ENCODE results near the gene ZNF33A. TPM values are rescaled to one million over a fixed set of nuclear protein-coding genes. Genes with fewer than 3 reads are reported as not detected.

ZNF33A gene

DNA sequence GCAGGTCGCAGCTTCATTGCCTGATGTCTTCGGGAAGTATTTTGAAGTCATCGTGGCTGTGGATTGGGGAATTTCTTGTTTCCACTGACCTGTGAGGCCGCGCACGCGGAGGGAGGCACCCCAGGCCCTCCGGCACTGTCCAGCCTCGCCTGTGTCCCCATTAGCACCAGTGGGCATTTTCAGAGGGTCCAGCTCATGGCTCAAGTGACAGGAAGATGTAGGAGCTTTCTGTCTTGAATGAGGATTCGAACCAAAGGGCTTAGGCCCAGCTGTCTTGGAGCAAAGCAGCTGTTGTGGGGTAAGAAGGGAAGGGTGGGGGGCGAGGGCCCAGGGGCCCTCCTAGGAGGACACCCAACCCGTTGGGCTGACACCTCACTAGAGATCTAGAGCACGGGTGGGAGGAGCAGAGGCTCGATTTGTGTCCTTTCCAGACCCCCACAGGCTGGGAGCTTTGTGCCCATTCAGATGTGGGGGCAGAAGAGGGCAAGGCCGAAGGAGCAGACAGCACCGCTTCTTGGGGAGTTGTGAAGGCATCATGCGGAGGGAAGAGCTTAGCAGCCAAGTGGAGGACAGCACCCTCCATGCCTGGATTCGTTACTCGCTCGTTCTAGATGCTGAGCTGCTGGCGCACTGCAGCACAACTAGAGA lies 84.6 kb downstream of the ZNF33A start:
- DNase-seq: no peak
- peak overlapping the region; percentile 88 for H3K56ac ChIP-seq (ENCODE audit: low read length)
- H2AK5ac ChIP-seq (ENCODE audit: low read length): no peak overlapping the region
- no peak overlapping the region for H2BK15ac ChIP-seq (replicated peaks; ENCODE audit: low read depth)
- H3K79me1 ChIP-seq (ENCODE audit: low read length): no peaks in the 10 kb centered on the region
- WGBS (ENCODE audit: extremely low coverage, insufficient coverage, low lambda C conversion rate): no CpG with 5 or more reads among the region's 21 CpGs
- H3K9ac ChIP-seq (ENCODE audit: low read length): peak overlapping the region; percentile 68
- H2BK5ac ChIP-seq (ENCODE audit: low read length): no peak overlapping the region
- H3K36me3 ChIP-seq (ENCODE audit: control insufficient read depth, insufficient read depth, low read length): no peaks in the 10 kb centered on the region
- H3K27me3 ChIP-seq (ENCODE audit: insufficient read depth, low read length, poor library complexity): no peaks in the 10 kb centered on the region
- no peak overlapping the region for H3K4me3 ChIP-seq (ENCODE audit: low read length)
- no peak overlapping the region for H3K4ac ChIP-seq (ENCODE audit: low read depth, low read length)
- H4K8ac ChIP-seq (ENCODE audit: low read depth, low read length): no peak overlapping the region
- no peak overlapping the region for H3K27ac ChIP-seq (ENCODE audit: low read depth, low read length)
- H3K18ac ChIP-seq (ENCODE audit: low read length): no peak overlapping the region
- no peak overlapping the region for H3K23ac ChIP-seq (ENCODE audit: low read length)
- H3K79me2 ChIP-seq (ENCODE audit: control insufficient read depth, insufficient read depth, low read length): no peaks in the 10 kb centered on the region
- no peak overlapping the region for H4K5ac ChIP-seq (ENCODE audit: low read length)
- H3K4me1 ChIP-seq (ENCODE audit: control insufficient read depth, low read depth, low read length): no peaks in the 10 kb centered on the region
- no peak overlapping the region for H2BK120ac ChIP-seq (ENCODE audit: low read depth, low read length)
- H3K4me2 ChIP-seq (ENCODE audit: low read length): peak overlapping the region; percentile 57

DNA sequence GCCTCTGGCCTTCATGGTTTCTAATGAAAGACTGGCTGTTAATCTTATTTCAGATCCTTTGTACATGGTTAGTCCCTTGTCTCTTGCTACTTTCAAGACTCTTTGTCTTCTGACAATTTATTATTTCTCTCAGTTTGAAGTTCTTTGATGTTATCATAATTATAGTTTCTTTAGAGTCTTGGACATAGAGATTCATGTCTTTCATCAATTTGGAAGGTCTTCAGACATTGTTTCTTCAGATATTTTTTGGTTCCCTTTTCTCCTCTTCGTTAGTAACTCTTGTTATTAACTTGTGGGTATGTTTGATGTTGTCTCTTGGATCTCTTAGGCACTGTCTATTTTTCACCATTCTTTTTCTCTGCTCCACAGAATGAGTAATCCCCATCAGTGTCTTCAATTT lies 92.4 kb downstream of the ZNF33A start:
- no peak for DNase-seq
- Histone ChIP-seq H3K79me1 (ENCODE audit: low read length) (no peaks in the 10 kb centered on the region), H3K79me2 (ENCODE audit: control insufficient read depth, insufficient read depth, low read length) (no peaks in the 10 kb centered on the region), H3K56ac (ENCODE audit: low read length) (no peak overlapping the region), H3K36me3 (ENCODE audit: control insufficient read depth, insufficient read depth, low read length) (peaks cover 2% of the 10 kb centered on the region), H3K4me1 (ENCODE audit: control insufficient read depth, low read depth, low read length) (no peaks in the 10 kb centered on the region), H3K27me3 (ENCODE audit: insufficient read depth, low read length, poor library complexity) (no peaks in the 10 kb centered on the region), H4K5ac (ENCODE audit: low read length) (no peak overlapping the region), H3K18ac (ENCODE audit: low read length) (no peak overlapping the region), H2BK15ac (replicated peaks; ENCODE audit: low read depth) (no peak overlapping the region), H2AK5ac (ENCODE audit: low read length) (no peak overlapping the region), H2BK120ac (ENCODE audit: low read depth, low read length) (no peak overlapping the region), H3K4ac (ENCODE audit: low read depth, low read length) (no peak overlapping the region), H3K23ac (ENCODE audit: low read length) (no peak overlapping the region), H3K27ac (ENCODE audit: low read depth, low read length) (no peak overlapping the region), H3K4me2 (ENCODE audit: low read length) (no peak overlapping the region), H4K8ac (ENCODE audit: low read depth, low read length) (no peak overlapping the region), H3K9ac (ENCODE audit: low read length) (no peak overlapping the region), H3K4me3 (ENCODE audit: low read length) (no peak overlapping the region), H2BK5ac (ENCODE audit: low read length) (no peak overlapping the region)
- no CpG with 5 or more reads among the region's 1 CpG for WGBS (ENCODE audit: extremely low coverage, insufficient coverage, low lambda C conversion rate)

DNA sequence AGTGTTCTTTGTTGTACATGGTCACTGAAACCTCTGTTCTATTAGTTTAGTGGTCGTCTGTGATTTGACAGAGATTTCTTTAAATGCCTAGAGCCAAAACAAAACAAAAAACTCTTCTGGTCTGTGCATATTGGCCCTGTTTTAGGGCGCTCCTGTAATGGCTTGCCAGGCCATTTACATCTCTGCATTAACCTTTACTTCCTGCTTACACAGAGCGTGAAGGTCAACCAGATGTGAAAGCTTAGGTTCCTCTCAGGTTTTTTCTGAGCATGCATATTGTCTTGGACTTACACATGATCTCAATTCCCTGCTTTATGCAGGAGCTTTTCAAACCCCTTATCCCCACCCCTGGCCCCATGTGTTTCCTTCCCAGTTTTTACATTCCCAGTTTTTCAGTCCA lies 93.3 kb downstream of the ZNF33A start:
- H4K5ac ChIP-seq (ENCODE audit: low read length): no peak overlapping the region
- no peak overlapping the region for H3K4me3 ChIP-seq (ENCODE audit: low read length)
- no CpG with 5 or more reads among the region's 3 CpGs for WGBS (ENCODE audit: extremely low coverage, insufficient coverage, low lambda C conversion rate)
- H2AK5ac ChIP-seq (ENCODE audit: low read length): no peak overlapping the region
- H4K8ac ChIP-seq (ENCODE audit: low read depth, low read length): no peak overlapping the region
- no peak for DNase-seq
- no peaks in the 10 kb centered on the region for H3K79me1 ChIP-seq (ENCODE audit: low read length)
- no peaks in the 10 kb centered on the region for H3K27me3 ChIP-seq (ENCODE audit: insufficient read depth, low read length, poor library complexity)
- no peak overlapping the region for H3K4me2 ChIP-seq (ENCODE audit: low read length)
- H3K4ac ChIP-seq (ENCODE audit: low read depth, low read length): no peak overlapping the region
- no peak overlapping the region for H2BK5ac ChIP-seq (ENCODE audit: low read length)
- no peaks in the 10 kb centered on the region for H3K79me2 ChIP-seq (ENCODE audit: control insufficient read depth, insufficient read depth, low read length)
- peaks cover 2% of the 10 kb centered on the region for H3K36me3 ChIP-seq (ENCODE audit: control insufficient read depth, insufficient read depth, low read length)
- no peak overlapping the region for H2BK15ac ChIP-seq (replicated peaks; ENCODE audit: low read depth)
- no peak overlapping the region for H3K18ac ChIP-seq (ENCODE audit: low read length)
- H3K23ac ChIP-seq (ENCODE audit: low read length): no peak overlapping the region
- no peak overlapping the region for H3K9ac ChIP-seq (ENCODE audit: low read length)
- H3K56ac ChIP-seq (ENCODE audit: low read length): no peak overlapping the region
- H3K4me1 ChIP-seq (ENCODE audit: control insufficient read depth, low read depth, low read length): no peaks in the 10 kb centered on the region
- H3K27ac ChIP-seq (ENCODE audit: low read depth, low read length): no peak overlapping the region
- no peak overlapping the region for H2BK120ac ChIP-seq (ENCODE audit: low read depth, low read length)

DNA sequence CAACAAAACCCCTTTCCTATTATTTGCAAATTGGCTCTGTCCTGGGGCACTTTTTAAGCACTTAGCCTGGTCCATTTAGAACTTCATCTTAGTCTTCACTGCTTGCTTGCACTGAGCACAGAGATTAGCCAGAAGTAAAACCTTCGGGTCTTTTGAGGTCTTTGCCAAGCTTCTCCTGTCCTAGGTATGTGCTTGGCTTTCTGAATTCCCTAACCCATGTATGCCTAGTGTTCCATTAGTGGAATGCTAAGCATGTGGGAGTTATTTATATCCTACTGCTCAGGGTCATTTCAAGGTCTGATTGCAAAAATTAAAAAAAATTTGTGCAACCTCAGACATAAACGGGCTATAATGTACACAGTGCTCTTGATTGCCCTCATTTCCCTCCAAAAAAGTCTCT lies 101.7 kb downstream of the ZNF33A start:
- H2AK5ac ChIP-seq (ENCODE audit: low read length): no peak overlapping the region
- no peak overlapping the region for H3K4me2 ChIP-seq (ENCODE audit: low read length)
- H3K4me1 ChIP-seq (ENCODE audit: control insufficient read depth, low read depth, low read length): no peaks in the 10 kb centered on the region
- no peaks in the 10 kb centered on the region for H3K79me1 ChIP-seq (ENCODE audit: low read length)
- no peak overlapping the region for H3K4me3 ChIP-seq (ENCODE audit: low read length)
- H3K79me2 ChIP-seq (ENCODE audit: control insufficient read depth, insufficient read depth, low read length): no peaks in the 10 kb centered on the region
- H3K23ac ChIP-seq (ENCODE audit: low read length): no peak overlapping the region
- H3K27ac ChIP-seq (ENCODE audit: low read depth, low read length): no peak overlapping the region
- no peak overlapping the region for H4K5ac ChIP-seq (ENCODE audit: low read length)
- H2BK120ac ChIP-seq (ENCODE audit: low read depth, low read length): no peak overlapping the region
- no peak overlapping the region for H2BK15ac ChIP-seq (replicated peaks; ENCODE audit: low read depth)
- no peak overlapping the region for H3K18ac ChIP-seq (ENCODE audit: low read length)
- H2BK5ac ChIP-seq (ENCODE audit: low read length): no peak overlapping the region
- no peak overlapping the region for H3K9ac ChIP-seq (ENCODE audit: low read length)
- DNase-seq: no peak
- no peak overlapping the region for H3K4ac ChIP-seq (ENCODE audit: low read depth, low read length)
- WGBS (ENCODE audit: extremely low coverage, insufficient coverage, low lambda C conversion rate): no CpG with 5 or more reads among the region's 2 CpGs
- H3K27me3 ChIP-seq (ENCODE audit: insufficient read depth, low read length, poor library complexity): no peaks in the 10 kb centered on the region
- no peak overlapping the region for H3K56ac ChIP-seq (ENCODE audit: low read length)
- H3K36me3 ChIP-seq (ENCODE audit: control insufficient read depth, insufficient read depth, low read length): no peaks in the 10 kb centered on the region
- no peak overlapping the region for H4K8ac ChIP-seq (ENCODE audit: low read depth, low read length)

Small RNAs within 50 kb of the gene (small RNA-seq; reads per million reads assigned to genes)
- gene AL161931.1 (ENCODE audit: insufficient read depth) (not detected), gene FXYD6P2 (ENCODE audit: insufficient read depth) (not detected), gene RF00019 (ENCODE audit: insufficient read depth) (not detected), gene RNU6-795P (ENCODE audit: insufficient read depth) (not detected)

Data from mesendoderm (in vitro differentiated cells).